Subcutaneous abdominal adipose tissue (tissue), 5 donors: Measurements from ENCODE around the gene SPATA31C2.

Experiments used
- H3K27ac ChIP-seq: one replicate; pipeline ENCODE4 v1.7.0; 2013; ENCODE audit warnings: low read depth, mild to moderate bottlenecking, inconsistent platforms, low read length, moderate library complexity
- H3K27me3 ChIP-seq, 5 donors: one replicate each; pipeline ENCODE4 v1.7.0; 2013; ENCODE audit warnings: low read length in 5 of 5, inconsistent platforms in 1 of 5; ENCODE audit not compliant: control insufficient read depth in 5 of 5, insufficient read depth in 4 of 5
- H3K36me3 ChIP-seq, 5 donors: one replicate each; pipeline ENCODE4 v1.7.0; 2013; ENCODE audit warnings: low read length in 5 of 5; ENCODE audit not compliant: control insufficient read depth in 5 of 5, insufficient read depth in 5 of 5
- H3K4me1 ChIP-seq, 5 donors: one replicate each; pipeline ENCODE4 v1.7.0; 2013; ENCODE audit warnings: low read length in 5 of 5, mild to moderate bottlenecking in 3 of 5, moderate library complexity in 1 of 5; ENCODE audit not compliant: control insufficient read depth in 5 of 5, insufficient read depth in 5 of 5
- H3K4me3 ChIP-seq, 5 donors: one replicate each; pipeline ENCODE4 v1.7.0; 2013; ENCODE audit warnings: low read length in 5 of 5, low read depth in 1 of 5
- H3K9ac ChIP-seq, 5 donors: one replicate each; pipeline ENCODE4 v1.7.0; 2013; ENCODE audit warnings: low read length in 5 of 5, mild to moderate bottlenecking in 4 of 5, moderate library complexity in 3 of 5
- H3K9me3 ChIP-seq, 5 donors: one replicate each; pipeline ENCODE4 v1.7.0; 2013; ENCODE audit warnings: low read length in 5 of 5; ENCODE audit not compliant: control insufficient read depth in 5 of 5
- donor health status: healthy.
- donor health status: healthy.
- donor health status: healthy.
- donor health status: healthy.
- donor health status: healthy.

The SPATA31C2 gene

DNA sequence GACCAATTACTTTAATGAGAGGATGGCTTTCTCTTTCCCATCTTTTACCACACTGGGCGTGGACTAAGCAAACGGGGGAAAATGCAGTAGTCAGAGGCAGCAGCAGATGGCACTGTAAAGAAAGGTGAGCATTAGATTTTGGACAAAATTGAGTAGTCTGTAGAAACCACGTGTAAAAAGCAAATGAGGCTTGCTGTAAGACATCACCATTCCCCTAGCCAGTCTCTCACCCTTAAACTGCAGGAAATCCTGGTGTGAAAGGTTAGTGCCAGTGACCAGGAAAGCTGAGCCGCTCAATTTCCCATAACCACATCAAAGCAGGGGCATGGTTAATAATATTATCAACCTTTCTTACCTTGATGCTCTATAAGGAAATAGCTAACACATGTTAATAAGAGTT lies 31.8 kb downstream of the SPATA31C2 start:
- Histone ChIP-seq H3K27ac (no peak overlapping the region), H3K9me3 (peaks cover 0 to 2% (median 0%) of the 10 kb centered on the region in 5 donors), H3K27me3 (peaks cover 0 to 6% (median 0%) of the 10 kb centered on the region in 5 donors), H3K4me1 (no peaks in the 10 kb centered on the region), H3K9ac (no peak overlapping the region), H3K36me3 (no peaks in the 10 kb centered on the region), H3K4me3 (no peak overlapping the region)

DNA sequence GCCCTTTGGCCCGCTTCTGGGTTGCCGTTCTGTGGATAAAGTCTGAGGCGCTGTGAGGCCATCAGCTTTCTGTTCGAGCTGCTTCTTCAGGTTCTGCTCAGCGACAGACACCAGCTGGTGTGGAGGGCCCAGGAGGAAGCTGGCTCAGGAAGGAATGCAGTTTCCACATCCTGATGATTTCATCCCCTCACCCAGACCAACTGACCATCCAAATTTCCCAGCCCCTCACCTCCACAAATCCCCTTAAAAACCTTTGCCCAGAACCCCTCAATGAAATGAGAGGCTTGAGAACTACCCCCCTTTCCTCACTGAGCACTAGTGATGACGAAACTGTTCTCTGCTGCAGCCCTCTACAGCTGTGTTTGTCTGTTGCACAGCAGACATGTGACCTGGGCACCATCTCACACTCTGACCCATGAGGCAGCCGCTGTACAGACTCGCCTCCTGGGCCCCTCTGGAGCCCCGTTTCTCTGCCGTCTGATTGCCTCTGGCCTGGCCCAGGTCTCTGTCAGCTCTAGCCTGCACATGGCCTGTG lies 45.4 kb downstream of the SPATA31C2 start:
- Histone ChIP-seq H3K4me3 (no peak overlapping the region), H3K9ac (no peak overlapping the region), H3K27me3 (no peaks in the 10 kb centered on the region), H3K27ac (no peak overlapping the region), H3K9me3 (no peaks in the 10 kb centered on the region), H3K4me1 (peaks cover 0 to 7% (median 5%) of the 10 kb centered on the region in 5 donors), H3K36me3 (no peaks in the 10 kb centered on the region)

DNA sequence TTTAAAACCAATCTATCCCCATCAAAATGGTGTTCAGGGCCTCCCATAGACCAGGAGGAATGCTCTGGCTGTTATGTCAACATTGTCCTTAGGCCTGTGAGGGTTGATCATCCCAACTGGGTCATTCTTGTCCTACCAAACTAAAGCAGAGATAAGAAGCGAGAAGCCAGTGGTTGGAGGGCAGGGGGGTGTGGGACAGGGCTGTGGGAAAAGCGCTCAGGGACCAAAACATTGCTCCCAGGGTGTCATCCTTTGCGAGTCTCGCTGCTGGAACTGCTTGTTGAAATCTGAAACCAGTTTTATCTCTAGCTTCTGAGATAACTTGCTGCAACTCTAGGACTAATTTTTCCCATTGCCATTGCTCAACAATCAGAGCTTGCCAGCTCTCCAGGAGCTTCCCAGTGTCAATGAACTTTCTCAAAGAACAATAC lies 48.1 kb downstream of the SPATA31C2 start:
- Histone ChIP-seq H3K9me3 (no peaks in the 10 kb centered on the region), H3K4me1 (peaks cover 0 to 7% (median 5%) of the 10 kb centered on the region in 5 donors), H3K27ac (no peak overlapping the region), H3K4me3 (no peak overlapping the region), H3K9ac (no peak overlapping the region), H3K36me3 (no peaks in the 10 kb centered on the region), H3K27me3 (no peaks in the 10 kb centered on the region)

DNA sequence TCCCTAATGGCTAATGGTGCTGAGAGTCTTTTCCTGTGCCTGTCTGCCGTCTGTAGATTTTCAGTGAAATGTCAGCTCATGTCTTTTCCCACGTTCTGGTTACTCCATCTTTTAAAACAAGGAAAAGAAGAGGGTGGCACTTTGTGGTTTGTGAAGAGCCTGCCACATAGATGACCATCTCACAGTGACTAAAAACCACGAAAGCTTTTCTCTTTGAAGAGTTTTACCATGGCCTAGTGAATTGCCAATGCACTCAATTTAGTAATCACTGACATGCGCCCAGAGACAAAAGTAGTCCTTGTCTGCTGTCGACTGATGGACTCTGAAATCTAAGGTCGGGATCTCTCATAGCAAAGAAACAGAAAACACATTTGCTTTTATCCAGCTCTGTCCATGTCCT lies 50.4 kb downstream of the SPATA31C2 start:
- no peak overlapping the region for H3K9ac ChIP-seq
- H3K36me3 ChIP-seq, result no peaks in the 10 kb centered on the region
- no peak overlapping the region for H3K27ac ChIP-seq
- H3K27me3 ChIP-seq, result no peaks in the 10 kb centered on the region
- peaks cover 0 to 2% (median under 1%) of the 10 kb centered on the region in 5 donors for H3K9me3 ChIP-seq
- peaks cover 0 to 4% (median 2%) of the 10 kb centered on the region in 5 donors for H3K4me1 ChIP-seq
- H3K4me3 ChIP-seq, result no peak overlapping the region

DNA sequence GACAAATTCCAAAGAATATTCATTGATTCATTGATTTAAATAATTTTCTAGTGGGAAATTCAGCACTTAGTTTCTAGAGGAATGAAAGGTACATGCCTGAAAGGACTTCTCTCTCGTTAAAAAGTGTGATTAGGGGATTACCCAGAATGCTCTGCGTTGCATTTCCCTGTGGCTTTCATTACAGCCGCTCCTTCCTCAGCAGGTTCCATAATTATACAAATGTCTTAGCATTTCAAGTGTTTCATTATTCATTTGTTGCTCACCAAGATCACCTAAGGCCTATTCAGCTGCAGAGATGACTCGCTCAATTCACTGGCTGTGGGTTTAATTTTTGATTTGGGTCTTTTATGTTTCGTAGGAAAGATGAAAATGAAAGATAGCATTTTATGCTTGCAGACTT lies 52.8 kb downstream of the SPATA31C2 start:
- no peak overlapping the region for H3K4me3 ChIP-seq
- no peaks in the 10 kb centered on the region for H3K36me3 ChIP-seq
- peaks cover 0 to 7% (median 5%) of the 10 kb centered on the region in 5 donors for H3K9me3 ChIP-seq
- H3K27ac ChIP-seq, result no peak overlapping the region
- H3K27me3 ChIP-seq, result no peaks in the 10 kb centered on the region
- H3K9ac ChIP-seq, result no peak overlapping the region
- peaks cover 0 to 2% (median 0%) of the 10 kb centered on the region in 5 donors for H3K4me1 ChIP-seq

DNA sequence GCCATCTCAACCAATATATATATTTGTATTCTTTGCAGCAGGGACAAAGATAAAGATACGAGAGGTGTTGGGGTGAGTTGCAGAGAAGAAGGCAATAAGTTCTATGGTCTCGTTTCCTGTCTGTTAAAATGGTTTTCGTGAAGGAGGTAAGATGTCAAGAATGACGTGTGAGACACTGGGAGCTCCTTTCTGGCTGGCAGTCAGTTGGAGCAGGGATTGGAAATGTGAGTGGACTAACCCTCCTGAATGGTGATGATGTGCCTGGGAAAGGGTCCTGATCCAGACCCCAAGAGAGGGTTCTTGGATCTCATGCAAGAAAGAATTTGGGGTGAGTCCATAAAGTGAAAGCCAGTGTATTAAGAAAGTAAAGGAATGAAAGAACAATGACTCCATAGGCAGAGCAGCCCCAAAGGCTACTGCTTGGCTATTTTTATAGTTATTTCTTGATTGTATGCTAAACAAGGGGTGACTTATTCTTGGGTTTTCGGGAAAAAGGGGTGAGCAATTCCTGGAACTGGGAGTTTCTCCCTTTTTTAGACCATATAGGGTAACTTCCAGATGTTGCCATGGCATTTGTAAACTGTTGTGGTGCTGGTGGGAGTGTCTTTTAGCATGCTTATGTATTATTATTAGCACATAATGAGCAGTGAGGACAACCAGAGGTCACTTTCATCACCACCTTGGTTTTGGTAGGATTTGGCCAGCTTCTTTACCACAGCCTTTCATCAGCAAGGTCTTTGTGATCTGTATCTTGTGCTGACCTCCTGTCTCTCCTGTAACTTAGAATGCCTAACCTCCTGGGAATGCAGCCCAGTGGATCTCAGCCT lies 53.7 kb downstream of the SPATA31C2 start:
- H3K4me3 ChIP-seq, result no peak overlapping the region
- no peaks in the 10 kb centered on the region for H3K27me3 ChIP-seq
- no peaks in the 10 kb centered on the region for H3K4me1 ChIP-seq
- H3K36me3 ChIP-seq, result no peaks in the 10 kb centered on the region
- no peak overlapping the region for H3K9ac ChIP-seq
- no peak overlapping the region for H3K27ac ChIP-seq
- H3K9me3 ChIP-seq, result peaks cover 0 to 7% (median 5%) of the 10 kb centered on the region in 5 donors
